ENCODE measurements around the gene DYNLL2. TPM values are rescaled to one million over a fixed set of nuclear protein-coding genes. Genes with fewer than 3 reads are reported as not detected.
"Not testable (repeated sequence)": the region's sequence is repeated elsewhere in the genome, so short reads cannot be mapped to it uniquely, and the experiment has no call there.

DYNLL2 gene
- total RNA-seq, 5 donors from 2014 or later (not counting 1 experiment from before 2014, with no cell fraction given) = 30.4 to 42.1 (median 34.9) TPM

GRCh38 chr17:58094118-58094517 is 10.9 kb downstream of the DYNLL2 start:
- Mint-ChIP-seq H3K4me3 (no peak overlapping the region), H3K27ac (no peak overlapping the region), H3K36me3 (peaks cover 24% of the 10 kb centered on the region), H3K4me1 (peaks cover 19 to 33% (median 30%) of the 10 kb centered on the region in 3 donors), H3K9me3 (no peaks in the 10 kb centered on the region), H3K27me3 (no peaks in the 10 kb centered on the region)
- Histone ChIP-seq H3K27ac (ENCODE audit: low read length) (no peak overlapping the region), H3K27me3 (replicated peaks in 1 of 2; ENCODE audit: control insufficient read depth in 2 of 2, extremely low read depth in 1 of 2, insufficient read depth in 2 of 2, low read length in 1 of 2) (no peaks in the 10 kb centered on the region), H3K4me1 (ENCODE audit: control insufficient read depth in 1 of 2, extremely low read depth in 1 of 2, insufficient read depth in 2 of 2, low read length in 2 of 2) (peaks cover 0 to 12% of the 10 kb centered on the region in 2 experiments), H3K4me3 (ENCODE audit: control insufficient read depth in 1 of 2, extremely low read depth in 1 of 2, low read length in 1 of 2) (no peak overlapping the region), H3K9me3 (no peaks in the 10 kb centered on the region), H3K36me3 (ENCODE audit: control insufficient read depth in 2 of 2, extremely low read depth in 1 of 2, insufficient read depth in 1 of 2, low read length in 1 of 2) (peaks cover 7 to 48% of the 10 kb centered on the region in 2 donors)
- ATAC-seq (replicated peaks in 1 of 4) (no peak), DNase-seq (no peak)
- WGBS (ENCODE audit: insufficient coverage) = no CpG with 5 or more reads among the region's 4 CpGs
- ChIA-PET POLR2A (no interaction called here), CTCF (no interaction called here)

DNA sequence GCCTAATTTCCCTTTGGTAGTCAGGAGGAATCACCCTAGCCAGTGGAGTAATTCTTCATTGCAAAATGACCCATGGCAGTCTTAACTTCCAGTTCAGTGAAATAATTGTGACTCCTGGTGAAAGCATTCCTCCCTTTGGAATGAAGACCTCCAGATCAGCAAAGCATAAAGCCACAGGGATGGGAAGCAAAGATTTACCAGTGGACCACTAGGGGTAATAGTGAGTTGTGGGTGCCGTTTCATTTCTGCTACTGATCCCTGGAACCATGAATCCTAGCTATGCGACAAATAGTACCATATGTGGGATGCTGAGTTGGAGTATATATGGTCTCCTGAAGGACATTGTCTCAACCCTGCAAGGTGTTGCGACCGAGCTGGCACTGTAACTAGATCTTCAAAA is 13.7 kb downstream of the DYNLL2 start:
- H3K27ac Mint-ChIP-seq = no peak overlapping the region
- CTCF ChIA-PET = interaction anchor here in 1 of 2 donors (0.6 kb wide), 1 partner anchor 103 kb away, joined by 5 read pairs; no protein-coding TSS in a partner anchor

DNA sequence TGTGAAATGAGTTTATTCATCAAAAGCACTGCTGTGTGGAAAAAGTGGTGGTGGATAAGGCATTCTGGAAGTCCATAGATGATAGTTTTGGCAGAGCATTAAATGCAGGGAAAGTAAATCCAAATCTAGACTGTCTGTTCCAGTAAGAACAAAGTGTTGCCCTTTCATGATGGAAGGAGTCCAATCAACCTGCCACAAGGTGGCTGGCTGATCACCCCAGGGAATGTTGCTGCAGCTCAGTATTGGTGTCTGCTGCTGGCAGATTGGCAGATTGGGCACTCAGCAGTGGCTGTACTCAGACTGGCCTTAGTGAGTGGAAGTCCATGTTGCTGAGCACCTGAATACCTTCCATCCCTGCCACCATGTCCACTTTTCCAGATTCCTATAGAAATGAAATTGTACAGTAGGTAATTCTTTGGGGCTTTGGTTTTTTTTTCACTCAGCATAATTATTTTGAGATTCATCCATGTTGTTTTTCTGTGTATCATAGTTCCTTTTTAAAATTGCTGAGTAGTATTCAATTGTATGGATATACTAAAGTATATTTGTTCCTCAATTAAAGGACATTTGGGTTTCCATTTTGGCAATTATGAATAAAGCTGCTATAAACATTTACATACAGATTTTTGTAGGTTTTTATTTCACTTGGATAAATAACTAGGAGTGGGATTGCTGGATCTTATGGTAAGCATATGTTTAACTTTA is 14.3 kb downstream of the DYNLL2 start:
- no peak overlapping the region for H3K4me3 ChIP-seq (ENCODE audit: control insufficient read depth in 1 of 2, extremely low read depth in 1 of 2, low read length in 1 of 2)
- H3K27ac ChIP-seq (ENCODE audit: low read length) = no peak overlapping the region
- ChIA-PET CTCF (no interaction called here), POLR2A (no interaction called here)
- peaks cover 0 to 15% of the 10 kb centered on the region in 2 donors for H3K36me3 ChIP-seq (ENCODE audit: control insufficient read depth in 2 of 2, extremely low read depth in 1 of 2, insufficient read depth in 1 of 2, low read length in 1 of 2)
- Mint-ChIP-seq H3K27me3 (no peaks in the 10 kb centered on the region), H3K36me3 (peaks cover 5% of the 10 kb centered on the region), H3K27ac (peak overlapping the region in 1 of 2 donors; percentile 39), H3K9me3 (no peaks in the 10 kb centered on the region), H3K4me3 (no peak overlapping the region), H3K4me1 (peaks cover 5 to 7% (median 6%) of the 10 kb centered on the region in 3 donors)
- no peaks in the 10 kb centered on the region for H3K9me3 ChIP-seq
- DNase-seq (no peak), ATAC-seq (replicated peaks in 1 of 4) (no peak)
- H3K4me1 ChIP-seq (ENCODE audit: control insufficient read depth in 1 of 2, extremely low read depth in 1 of 2, insufficient read depth in 2 of 2, low read length in 2 of 2) = peaks cover 0 to 5% of the 10 kb centered on the region in 2 experiments
- no peaks in the 10 kb centered on the region for H3K27me3 ChIP-seq (replicated peaks in 1 of 2; ENCODE audit: control insufficient read depth in 2 of 2, extremely low read depth in 1 of 2, insufficient read depth in 2 of 2, low read length in 1 of 2)

More for the DNA sequence above, 13.7 kb downstream of the DYNLL2 start:
- no peaks in the 10 kb centered on the region for H3K9me3 ChIP-seq
- H3K27me3 Mint-ChIP-seq = no peaks in the 10 kb centered on the region
- DNase-seq (no peak), ATAC-seq (replicated peaks in 1 of 4) (no peak)
- WGBS (ENCODE audit: insufficient coverage) = 100% methylated on average over 3 of the region's 4 CpGs
- H3K4me1 Mint-ChIP-seq = peaks cover 6 to 13% (median 11%) of the 10 kb centered on the region in 3 donors
- H3K4me3 Mint-ChIP-seq = no peak overlapping the region
- H3K27me3 ChIP-seq (replicated peaks in 1 of 2; ENCODE audit: control insufficient read depth in 2 of 2, extremely low read depth in 1 of 2, insufficient read depth in 2 of 2, low read length in 1 of 2) = no peaks in the 10 kb centered on the region
- H3K27ac ChIP-seq (ENCODE audit: low read length) = no peak overlapping the region
- H3K36me3 Mint-ChIP-seq = peaks cover 9% of the 10 kb centered on the region
- no peak overlapping the region for H3K4me3 ChIP-seq (ENCODE audit: control insufficient read depth in 1 of 2, extremely low read depth in 1 of 2, low read length in 1 of 2)
- peaks cover 0 to 7% of the 10 kb centered on the region in 2 experiments for H3K4me1 ChIP-seq (ENCODE audit: control insufficient read depth in 1 of 2, extremely low read depth in 1 of 2, insufficient read depth in 2 of 2, low read length in 2 of 2)
- H3K36me3 ChIP-seq (ENCODE audit: control insufficient read depth in 2 of 2, extremely low read depth in 1 of 2, insufficient read depth in 1 of 2, low read length in 1 of 2) = peaks cover 0 to 21% of the 10 kb centered on the region in 2 donors
- POLR2A ChIA-PET = interaction anchor here in 1 of 2 donors (1.2 kb wide), 1 partner anchor 111 kb away, joined by 3 read pairs; no protein-coding TSS in a partner anchor
- no peaks in the 10 kb centered on the region for H3K9me3 Mint-ChIP-seq

- H3K27me3 Mint-ChIP-seq = no peaks in the 10 kb centered on the region
- no peaks in the 10 kb centered on the region for H3K9me3 Mint-ChIP-seq
- ChIA-PET CTCF (interaction anchor here in 1 of 2 donors (1.1 kb wide), 2 partner anchors 17 to 101 kb away, joined by 4 read pairs; partner anchors contain the start of gene DYNLL2), POLR2A (no interaction called here)
- H3K27ac ChIP-seq (ENCODE audit: low read length) = no peak overlapping the region
- no peaks in the 10 kb centered on the region for H3K36me3 Mint-ChIP-seq
- H3K36me3 ChIP-seq (ENCODE audit: control insufficient read depth in 2 of 2, extremely low read depth in 1 of 2, insufficient read depth in 1 of 2, low read length in 1 of 2) = no peaks in the 10 kb centered on the region
- H3K4me3 ChIP-seq (ENCODE audit: control insufficient read depth in 1 of 2, extremely low read depth in 1 of 2, low read length in 1 of 2) = no peak overlapping the region
- ATAC-seq (replicated peaks in 1 of 4) (no peak), DNase-seq (no peak)
- H3K27ac Mint-ChIP-seq = no peak overlapping the region
- H3K4me3 Mint-ChIP-seq = no peak overlapping the region
- H3K9me3 ChIP-seq = no peaks in the 10 kb centered on the region
- H3K27me3 ChIP-seq (replicated peaks in 1 of 2; ENCODE audit: control insufficient read depth in 2 of 2, extremely low read depth in 1 of 2, insufficient read depth in 2 of 2, low read length in 1 of 2) = no peaks in the 10 kb centered on the region
- H3K4me1 ChIP-seq (ENCODE audit: control insufficient read depth in 1 of 2, extremely low read depth in 1 of 2, insufficient read depth in 2 of 2, low read length in 2 of 2) = no peaks in the 10 kb centered on the region
- H3K4me1 Mint-ChIP-seq = peaks cover 0 to 3% (median 0%) of the 10 kb centered on the region in 3 donors
Observed at GRCh38 chr17:58100506-58100905, 17.3 kb downstream of the DYNLL2 start.

- H3K4me3 Mint-ChIP-seq; H3K27me3 ChIP-seq (replicated peaks in 1 of 2; ENCODE audit: control insufficient read depth in 2 of 2, extremely low read depth in 1 of 2, insufficient read depth in 2 of 2, low read length in 1 of 2); DNase-seq; H3K27ac ChIP-seq (ENCODE audit: low read length); H3K36me3 Mint-ChIP-seq; H3K4me1 Mint-ChIP-seq; H3K9me3 ChIP-seq; H3K4me3 ChIP-seq (ENCODE audit: control insufficient read depth in 1 of 2, extremely low read depth in 1 of 2, low read length in 1 of 2); ATAC-seq (replicated peaks in 1 of 4); POLR2A ChIA-PET; H3K4me1 ChIP-seq (ENCODE audit: control insufficient read depth in 1 of 2, extremely low read depth in 1 of 2, insufficient read depth in 2 of 2, low read length in 2 of 2); H3K27me3 Mint-ChIP-seq; H3K9me3 Mint-ChIP-seq; H3K27ac Mint-ChIP-seq; H3K36me3 ChIP-seq (ENCODE audit: control insufficient read depth in 2 of 2, extremely low read depth in 1 of 2, insufficient read depth in 1 of 2, low read length in 1 of 2): not testable (repeated sequence)
- CTCF ChIA-PET = interaction anchor here in 1 of 2 donors (1.1 kb wide), 1 partner anchor 19 kb away, joined by 4 read pairs; the partner anchor contains the start of gene DYNLL2
Observed at GRCh38 chr17:58101898-58102297, 18.7 kb downstream of the DYNLL2 start.

DNA sequence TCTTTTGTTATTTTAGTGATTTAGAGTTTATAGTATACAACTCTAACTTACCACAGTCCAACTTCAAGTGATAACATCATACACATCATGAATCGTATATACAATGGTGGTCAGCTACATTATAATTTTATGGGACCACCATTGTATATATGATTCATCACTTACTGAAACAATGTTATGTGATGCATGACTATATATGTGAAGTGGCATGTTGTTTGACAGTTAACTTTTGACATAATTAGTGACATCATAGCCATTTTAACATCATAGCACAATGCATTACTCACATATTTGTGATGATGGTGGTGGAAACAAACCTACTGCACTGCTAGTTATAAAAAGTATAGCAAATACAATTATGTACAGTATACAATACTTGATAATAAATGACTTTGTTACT is 21.9 kb downstream of the DYNLL2 start:
- ChIA-PET POLR2A (interaction anchor here in 1 of 2 donors (0.6 kb wide), 1 partner anchor 212 kb away, joined by 3 read pairs; no protein-coding TSS in a partner anchor), CTCF (no interaction called here)
- Histone ChIP-seq H3K4me3 (ENCODE audit: control insufficient read depth in 1 of 2, extremely low read depth in 1 of 2, low read length in 1 of 2) (no peak overlapping the region), H3K27ac (ENCODE audit: low read length) (no peak overlapping the region), H3K9me3 (no peaks in the 10 kb centered on the region), H3K27me3 (replicated peaks in 1 of 2; ENCODE audit: control insufficient read depth in 2 of 2, extremely low read depth in 1 of 2, insufficient read depth in 2 of 2, low read length in 1 of 2) (peaks cover 0 to 2% of the 10 kb centered on the region in 2 experiments), H3K36me3 (ENCODE audit: control insufficient read depth in 2 of 2, extremely low read depth in 1 of 2, insufficient read depth in 1 of 2, low read length in 1 of 2) (no peaks in the 10 kb centered on the region), H3K4me1 (ENCODE audit: control insufficient read depth in 1 of 2, extremely low read depth in 1 of 2, insufficient read depth in 2 of 2, low read length in 2 of 2) (no peaks in the 10 kb centered on the region)
- Mint-ChIP-seq H3K9me3 (no peaks in the 10 kb centered on the region), H3K27me3 (no peaks in the 10 kb centered on the region), H3K27ac (no peak overlapping the region), H3K36me3 (no peaks in the 10 kb centered on the region), H3K4me3 (no peak overlapping the region), H3K4me1 (no peaks in the 10 kb centered on the region)
- ATAC-seq (replicated peaks in 1 of 4) (no peak), DNase-seq (no peak)
- WGBS (ENCODE audit: insufficient coverage) = no CpG with 5 or more reads among the region's 1 CpG

All from T-cell (primary cell).